Lung microvascular endothelial cell (primary cell): ENCODE results near the gene ABCC6. TPM values are rescaled to one million over a fixed set of nuclear protein-coding genes. Genes with fewer than 3 reads are reported as not detected.
A peak's percentile ranks its signal among the peaks of the same experiment; 100 is the strongest.

Experiments
- DNase-seq, 2 donors: peaks; one replicate each; pipeline versions ENCODE4 v3.0.0 to v3.0.0-alpha.2; 2010; ENCODE audit warnings: low read depth in 2 of 2
- total RNA-seq: library from RNA; depleted of rRNA; stranded (reverse); fragments of >200 nt; gene quantifications from 2 replicates; pipeline ENCODE4 v1.2.1, GENCODE V29; 2014

Gene ABCC6
- total RNA-seq, 1 donor from 2014 or later: under 0.01 TPM

GRCh38 chr16:16141784-16142396 is 81.4 kb downstream of the ABCC6 start:
- no peak for DNase-seq

- DNase-seq: no peak
Measured at GRCh38 chr16:16141141-16141540, 82.2 kb downstream of the ABCC6 start.

- DNase-seq: peak in 1 of 2 donors; percentile 56
Measured at GRCh38 chr16:16140537-16140936, 82.8 kb downstream of the ABCC6 start.

GRCh38 chr16:16139806-16140205 is 83.5 kb downstream of the ABCC6 start:
- DNase-seq: no peak

- no peak for DNase-seq
Measured at GRCh38 chr16:16139061-16139460, 84.2 kb downstream of the ABCC6 start.

- no peak for DNase-seq
Measured at GRCh38 chr16:16138034-16138635, 85.2 kb downstream of the ABCC6 start.

GRCh38 chr16:16137110-16137509 is 86.2 kb downstream of the ABCC6 start:
- peak in 1 of 2 donors; percentile 14 for DNase-seq

GRCh38 chr16:16136588-16136987 is 86.7 kb downstream of the ABCC6 start:
- DNase-seq: no peak

GRCh38 chr16:16133943-16134604 is 89.2 kb downstream of the ABCC6 start:
- DNase-seq: no peak

- no peak for DNase-seq
Measured at GRCh38 chr16:16131659-16132058, 91.6 kb downstream of the ABCC6 start.

- DNase-seq: no peak
Measured at GRCh38 chr16:16131204-16131603, 92.1 kb downstream of the ABCC6 start.

GRCh38 chr16:16127469-16128116 is 95.7 kb downstream of the ABCC6 start:
- peak; percentile 74 to 77 for DNase-seq

GRCh38 chr16:16126896-16127295 is 96.4 kb downstream of the ABCC6 start:
- DNase-seq: no peak

- DNase-seq: no peak
Measured at GRCh38 chr16:16124974-16125373, 98.3 kb downstream of the ABCC6 start.

GRCh38 chr16:16124438-16124837 is 98.9 kb downstream of the ABCC6 start:
- no peak for DNase-seq

- DNase-seq: no peak
Measured at GRCh38 chr16:16122264-16122663, 101.0 kb downstream of the ABCC6 start.

GRCh38 chr16:16121185-16121727 is 102.0 kb downstream of the ABCC6 start:
- no peak for DNase-seq

GRCh38 chr16:16120382-16121184 is 102.7 kb downstream of the ABCC6 start:
- peak; percentile 86 to 93 for DNase-seq

- peak in 1 of 2 donors; percentile 54 for DNase-seq
Measured at GRCh38 chr16:16120044-16120381, 103.3 kb downstream of the ABCC6 start.

- no peak for DNase-seq
Measured at GRCh38 chr16:16118337-16118736, 105.0 kb downstream of the ABCC6 start.

GRCh38 chr16:16116841-16117240 is 106.5 kb downstream of the ABCC6 start:
- DNase-seq: no peak
